ENCODE results near the gene CPNE5.

DNA sequence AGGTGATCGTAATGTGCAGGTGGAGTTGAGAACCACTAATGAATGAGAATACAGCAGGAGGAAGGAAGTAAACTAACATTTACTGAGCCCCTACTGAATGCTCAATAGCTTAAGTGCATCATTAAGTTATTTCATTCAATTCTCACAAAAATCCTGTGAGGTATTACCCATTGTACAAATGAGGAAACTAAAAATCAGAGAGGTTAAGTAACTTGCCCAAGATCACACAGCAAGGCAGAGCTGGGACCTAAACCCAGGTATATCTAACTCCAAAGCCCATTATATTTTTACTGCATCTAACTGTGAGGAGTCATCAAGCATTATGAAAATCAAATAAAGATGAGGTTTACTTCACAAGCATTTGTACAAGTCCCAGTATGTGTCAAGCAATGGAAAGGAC is 35.3 kb downstream of the CPNE5 start:
- TF ChIP-seq, protein P1, sequence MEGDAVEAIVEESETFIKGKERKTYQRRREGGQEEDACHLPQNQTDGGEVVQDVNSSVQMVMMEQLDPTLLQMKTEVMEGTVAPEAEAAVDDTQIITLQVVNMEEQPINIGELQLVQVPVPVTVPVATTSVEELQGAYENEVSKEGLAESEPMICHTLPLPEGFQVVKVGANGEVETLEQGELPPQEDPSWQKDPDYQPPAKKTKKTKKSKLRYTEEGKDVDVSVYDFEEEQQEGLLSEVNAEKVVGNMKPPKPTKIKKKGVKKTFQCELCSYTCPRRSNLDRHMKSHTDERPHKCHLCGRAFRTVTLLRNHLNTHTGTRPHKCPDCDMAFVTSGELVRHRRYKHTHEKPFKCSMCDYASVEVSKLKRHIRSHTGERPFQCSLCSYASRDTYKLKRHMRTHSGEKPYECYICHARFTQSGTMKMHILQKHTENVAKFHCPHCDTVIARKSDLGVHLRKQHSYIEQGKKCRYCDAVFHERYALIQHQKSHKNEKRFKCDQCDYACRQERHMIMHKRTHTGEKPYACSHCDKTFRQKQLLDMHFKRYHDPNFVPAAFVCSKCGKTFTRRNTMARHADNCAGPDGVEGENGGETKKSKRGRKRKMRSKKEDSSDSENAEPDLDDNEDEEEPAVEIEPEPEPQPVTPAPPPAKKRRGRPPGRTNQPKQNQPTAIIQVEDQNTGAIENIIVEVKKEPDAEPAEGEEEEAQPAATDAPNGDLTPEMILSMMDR (conservative IDR thresholded peaks at IDR 0.05; ENCODE audit: low read length), result no peak
- TF ChIP-seq EZH2phosphoT487 (IDR thresholded peaks at IDR 0.05; ENCODE audit: borderline replicate concordance), result no peak

Measured in Loucy (cell line).